Uterus (tissue), 2 donors: ENCODE measurements around the gene SLC6A18.

Experiments
- CTCF ChIP-seq, 4 experiments: fragments of 200-600 bp in 2 of 4; fragments of 450-650 bp in 2 of 4; sonication (generic) in 2 of 4; IDR thresholded peaks; one replicate each; pipeline ENCODE4 v1.5.1; 2016 to 2019; ENCODE audit warnings: antibody characterized with exemption in 4 of 4, mild to moderate bottlenecking in 2 of 4, moderate library complexity in 1 of 4
- POLR2A ChIP-seq, 2 donors: fragments of 450-650 bp; IDR thresholded peaks; one replicate each; pipeline ENCODE4 v1.6.1; 2016; ENCODE audit warnings: antibody characterized with exemption in 2 of 2, mild to moderate bottlenecking in 1 of 2, moderate library complexity in 1 of 2

- TF ChIP-seq POLR2A (IDR thresholded peaks at IDR 0.05) = no peak
- TF ChIP-seq CTCF (IDR thresholded peaks at IDR 0.05) = no peak
Observed at GRCh38 chr5:1201327-1202025, 23.7 kb upstream of the SLC6A18 start, which contains the start of gene SLC6A19.
